DND-41 (cell line): ENCODE results near the gene C11orf24.

Experiments
- ATAC-seq: fragments of 200-7000 bp; cut with Tn5 transposase; 3 replicates; pipeline ENCODE4 v1.9.1; 2021; ENCODE audit warnings: low read depth; ENCODE audit not compliant: insufficient read depth
- DNase-seq: peaks from one replicate; pipeline ENCODE4 v3.0.0-alpha.2; 2020
- H2AFZ ChIP-seq: 2 replicates; pipeline ENCODE4 v1.6.0; 2012; ENCODE audit warnings: low read depth, low read length
- H3K27ac ChIP-seq: 2 replicates; pipeline ENCODE4 v1.5.1; 2012; ENCODE audit warnings: low read length, inconsistent platforms
- H3K27me3 ChIP-seq: fragments of 200-600 bp; sonication (generic); 2 replicates; pipeline ENCODE4 v1.6.0; 2012; ENCODE audit warnings: low read length, mild to moderate bottlenecking, inconsistent platforms; ENCODE audit not compliant: insufficient read depth, poor library complexity
- H3K36me3 ChIP-seq: 2 replicates; pipeline ENCODE4 v1.5.1; 2012; ENCODE audit warnings: low read length, inconsistent platforms; ENCODE audit not compliant: insufficient read depth
- H3K4me1 ChIP-seq: 2 replicates; pipeline ENCODE4 v1.5.1; 2012; ENCODE audit warnings: mild to moderate bottlenecking, low read length; ENCODE audit not compliant: insufficient read depth
- H3K4me2 ChIP-seq: 2 replicates; pipeline ENCODE4 v1.6.0; 2012; ENCODE audit warnings: mild to moderate bottlenecking, moderate library complexity, low read length, inconsistent platforms; ENCODE audit not compliant: insufficient read depth
- H3K4me3 ChIP-seq, 2 experiments: fragments of 200-600 bp in 1 of 2; shearing (Covaris generic) in 1 of 2; 2 replicates each; pipeline ENCODE4 v1.5.1; 2012 to 2016; ENCODE audit warnings: inconsistent platforms in 2 of 2, low read length in 2 of 2, mild to moderate bottlenecking in 2 of 2, low read depth in 1 of 2, moderate library complexity in 1 of 2
- H3K79me2 ChIP-seq: 2 replicates; pipeline ENCODE4 v1.6.0; 2012; ENCODE audit warnings: low read length, inconsistent platforms; ENCODE audit not compliant: insufficient read depth
- H3K9ac ChIP-seq: 2 replicates; pipeline ENCODE4 v1.6.0; 2012; ENCODE audit warnings: low read depth, mild to moderate bottlenecking, inconsistent platforms, low read length, moderate library complexity
- H3K9me3 ChIP-seq: 2 replicates; pipeline ENCODE4 v1.5.1; 2012; ENCODE audit warnings: low read length, moderate library complexity, mild to moderate bottlenecking, inconsistent platforms; ENCODE audit not compliant: insufficient read depth, severe bottlenecking
- H4K20me1 ChIP-seq: 2 replicates; pipeline ENCODE4 v1.6.0; 2012; ENCODE audit warnings: low read length; ENCODE audit not compliant: insufficient read depth
- EZH2 ChIP-seq: IDR thresholded peaks from 3 replicates; pipeline ENCODE4 v1.6.1; 2012; ENCODE audit warnings: borderline replicate concordance, low read depth, mild to moderate bottlenecking, moderate library complexity, low read length, inconsistent platforms; ENCODE audit not compliant: severe bottlenecking
- TF ChIP-seq, protein P1 (sequence below): IDR thresholded peaks from 2 replicates; pipeline ENCODE4 v1.5.1; 2012; ENCODE audit warnings: borderline replicate concordance, low read length, moderate library complexity, mild to moderate bottlenecking; ENCODE audit not compliant: poor library complexity, severe bottlenecking; ENCODE audit errors: extremely low read depth

Gene C11orf24

DNA sequence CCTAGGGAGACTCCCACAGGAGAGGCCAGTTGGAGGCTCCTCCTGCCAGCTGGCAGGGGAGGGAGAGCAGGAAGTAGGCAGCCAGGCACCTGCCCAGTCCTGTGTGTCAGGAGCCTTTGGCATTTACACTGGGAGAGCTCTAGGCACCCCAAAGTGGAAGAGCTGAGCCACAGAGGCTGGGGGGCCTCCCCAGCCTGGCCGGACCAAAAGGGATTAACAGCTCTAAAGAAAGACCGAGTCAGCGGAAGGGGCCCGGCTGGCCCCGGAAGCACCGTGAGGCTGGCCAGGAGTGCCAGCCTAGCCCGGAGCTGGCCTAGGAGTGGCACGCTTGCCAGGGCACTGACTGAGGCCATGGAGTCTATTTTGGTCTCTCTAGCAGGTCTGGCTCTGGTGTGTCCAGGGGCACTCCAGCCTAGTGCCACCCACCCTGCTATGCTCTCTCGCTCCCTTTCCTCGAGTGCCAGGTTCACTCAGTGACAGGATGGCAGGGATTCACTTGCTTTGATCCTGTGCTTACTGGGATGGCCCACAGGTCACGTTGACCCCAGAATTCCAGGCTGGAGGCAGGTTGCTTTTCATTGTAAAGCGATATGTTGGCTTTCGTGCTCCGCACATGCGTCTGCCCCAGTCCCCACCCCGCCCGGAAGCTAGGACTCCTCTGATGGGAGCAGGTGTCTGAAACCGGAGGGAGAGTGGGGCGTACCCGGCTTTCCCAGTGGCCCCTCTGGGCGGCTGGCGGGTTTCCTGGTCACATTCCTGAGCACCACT is 55.4 kb downstream of the C11orf24 start:
- TF ChIP-seq, protein P1, sequence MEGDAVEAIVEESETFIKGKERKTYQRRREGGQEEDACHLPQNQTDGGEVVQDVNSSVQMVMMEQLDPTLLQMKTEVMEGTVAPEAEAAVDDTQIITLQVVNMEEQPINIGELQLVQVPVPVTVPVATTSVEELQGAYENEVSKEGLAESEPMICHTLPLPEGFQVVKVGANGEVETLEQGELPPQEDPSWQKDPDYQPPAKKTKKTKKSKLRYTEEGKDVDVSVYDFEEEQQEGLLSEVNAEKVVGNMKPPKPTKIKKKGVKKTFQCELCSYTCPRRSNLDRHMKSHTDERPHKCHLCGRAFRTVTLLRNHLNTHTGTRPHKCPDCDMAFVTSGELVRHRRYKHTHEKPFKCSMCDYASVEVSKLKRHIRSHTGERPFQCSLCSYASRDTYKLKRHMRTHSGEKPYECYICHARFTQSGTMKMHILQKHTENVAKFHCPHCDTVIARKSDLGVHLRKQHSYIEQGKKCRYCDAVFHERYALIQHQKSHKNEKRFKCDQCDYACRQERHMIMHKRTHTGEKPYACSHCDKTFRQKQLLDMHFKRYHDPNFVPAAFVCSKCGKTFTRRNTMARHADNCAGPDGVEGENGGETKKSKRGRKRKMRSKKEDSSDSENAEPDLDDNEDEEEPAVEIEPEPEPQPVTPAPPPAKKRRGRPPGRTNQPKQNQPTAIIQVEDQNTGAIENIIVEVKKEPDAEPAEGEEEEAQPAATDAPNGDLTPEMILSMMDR, result no peak
- no peak for TF ChIP-seq EZH2
- ATAC-seq (no peak), DNase-seq (no peak)
- Histone ChIP-seq H3K9me3 (no peaks in the 10 kb centered on the region), H3K4me1 (peaks cover 21% of the 10 kb centered on the region), H3K4me3 (no peak overlapping the region), H3K27me3 (no peaks in the 10 kb centered on the region), H3K79me2 (peaks cover 14% of the 10 kb centered on the region), H3K36me3 (no peaks in the 10 kb centered on the region; the same call in 1 of the 2 replicates), H3K4me2 (no peak overlapping the region), H3K27ac (no peak overlapping the region), H2AFZ (no peak overlapping the region), H4K20me1 (peaks cover 5% of the 10 kb centered on the region; the same call in 1 of the 2 replicates), H3K9ac (no peak overlapping the region)

DNA sequence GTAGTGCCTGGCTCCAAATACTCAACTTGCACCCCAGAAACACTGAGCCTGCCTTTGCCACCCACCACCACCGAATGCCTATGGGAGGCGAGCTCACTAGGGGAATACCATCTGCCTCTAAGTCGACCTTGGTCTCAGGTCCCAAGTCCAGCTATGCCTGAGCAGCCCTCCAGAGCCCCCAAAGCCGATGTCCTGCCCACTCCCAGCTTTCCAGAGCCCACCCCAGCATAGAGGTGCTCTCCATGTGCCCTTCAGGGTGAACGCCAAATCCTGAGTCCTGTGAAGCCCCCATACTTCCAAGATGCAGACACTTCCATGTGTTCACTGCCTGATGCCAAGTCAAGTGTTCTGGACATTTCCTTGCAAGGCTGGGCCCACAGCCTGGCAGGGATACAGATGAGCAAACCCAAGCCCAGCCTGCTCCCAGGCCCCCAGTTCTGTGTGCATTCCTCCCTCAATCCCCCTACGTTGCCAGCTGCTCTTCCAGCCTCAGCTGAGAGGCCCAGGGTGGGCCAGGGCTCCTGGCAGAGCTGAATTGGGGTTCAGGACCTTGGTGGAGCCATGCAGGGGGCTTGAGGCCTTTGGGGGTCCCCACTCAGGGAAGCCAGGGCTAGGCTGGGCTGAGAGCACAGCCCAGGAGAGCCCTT is 56.1 kb downstream of the C11orf24 start:
- TF ChIP-seq, protein P1, result no peak
- TF ChIP-seq EZH2, result no peak
- H3K9ac ChIP-seq, result no peak overlapping the region
- no peak for ATAC-seq
- no peak overlapping the region for H3K4me2 ChIP-seq
- H3K36me3 ChIP-seq, result no peaks in the 10 kb centered on the region; the same call in 1 of the 2 replicates
- no peaks in the 10 kb centered on the region for H3K9me3 ChIP-seq
- no peaks in the 10 kb centered on the region for H3K27me3 ChIP-seq
- peaks cover 10% of the 10 kb centered on the region; the same call in 1 of the 2 replicates for H4K20me1 ChIP-seq
- H3K4me1 ChIP-seq, result peaks cover 28% of the 10 kb centered on the region
- no peak for DNase-seq
- no peak overlapping the region for H3K27ac ChIP-seq
- peaks cover 21% of the 10 kb centered on the region for H3K79me2 ChIP-seq
- no peak overlapping the region for H3K4me3 ChIP-seq
- no peak overlapping the region for H2AFZ ChIP-seq

DNA sequence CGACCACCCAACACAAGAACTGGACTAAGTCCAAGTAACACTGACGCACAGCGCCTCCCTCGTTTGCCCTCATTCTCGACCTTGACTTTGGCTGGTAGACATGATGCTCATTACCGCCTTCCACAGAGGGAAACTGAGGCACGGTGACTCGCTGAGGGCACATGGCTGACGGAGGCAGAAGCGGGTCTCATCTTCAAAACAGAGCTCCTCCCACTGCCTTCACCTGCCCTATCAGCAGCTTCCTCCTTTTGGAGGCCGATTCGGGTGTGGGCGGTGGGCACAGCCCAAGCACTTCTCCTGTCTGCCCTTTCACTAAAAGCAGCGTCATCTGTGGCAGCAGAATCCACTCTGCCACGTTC is 56.7 kb downstream of the C11orf24 start:
- Histone ChIP-seq H3K9ac (no peak overlapping the region), H3K27ac (no peak overlapping the region), H4K20me1 (peaks cover 14% of the 10 kb centered on the region; the same call in 1 of the 2 replicates), H3K4me2 (peak overlapping the region; percentile 98; the same call in 1 of the 2 replicates), H3K9me3 (no peaks in the 10 kb centered on the region), H3K36me3 (no peaks in the 10 kb centered on the region; the same call in 1 of the 2 replicates), H2AFZ (no peak overlapping the region), H3K27me3 (no peaks in the 10 kb centered on the region), H3K4me3 (no peak overlapping the region), H3K79me2 (peaks cover 27% of the 10 kb centered on the region), H3K4me1 (peaks cover 31% of the 10 kb centered on the region)
- no peak for DNase-seq
- ATAC-seq, result no peak
- TF ChIP-seq EZH2, result no peak
- TF ChIP-seq, protein P1, result no peak
